Measurements from ENCODE around the gene TRPV3.
"Not testable (repeated sequence)": the region's sequence is repeated elsewhere in the genome, so short reads cannot be mapped to it uniquely, and the experiment has no call there.

Gene TRPV3

GRCh38 chr17:3469529-3469928 lies 88.1 kb downstream of the TRPV3 start:
- H3K4me1 ChIP-seq (ENCODE audit: control insufficient read depth, insufficient read depth, low read length): no peaks in the 10 kb centered on the region
- H3K27ac ChIP-seq (ENCODE audit: low read depth, low read length): no peak overlapping the region
- no peaks in the 10 kb centered on the region for H3K27me3 ChIP-seq (ENCODE audit: control insufficient read depth, insufficient read depth, low read length)
- H3K4me3 ChIP-seq (ENCODE audit: low read depth, low read length): no peak overlapping the region
- no peaks in the 10 kb centered on the region for H3K9me3 ChIP-seq (ENCODE audit: control insufficient read depth, insufficient read depth, low read depth, low read length)
- no peaks in the 10 kb centered on the region for H3K36me3 ChIP-seq (ENCODE audit: control insufficient read depth, insufficient read depth, low read length)
- H3K9ac ChIP-seq (ENCODE audit: low read length): no peak overlapping the region

GRCh38 chr17:3466355-3466754 lies 91.3 kb downstream of the TRPV3 start:
- not testable (repeated sequence) for H3K9ac ChIP-seq (ENCODE audit: low read length); H3K27me3 ChIP-seq (ENCODE audit: control insufficient read depth, insufficient read depth, low read length); H3K4me3 ChIP-seq (ENCODE audit: low read depth, low read length); H3K36me3 ChIP-seq (ENCODE audit: control insufficient read depth, insufficient read depth, low read length); H3K27ac ChIP-seq (ENCODE audit: low read depth, low read length); H3K4me1 ChIP-seq (ENCODE audit: control insufficient read depth, insufficient read depth, low read length); H3K9me3 ChIP-seq (ENCODE audit: control insufficient read depth, insufficient read depth, low read depth, low read length)

All from HUES6 (cell line).